ENCODE results near the gene SLC39A7.

DNA sequence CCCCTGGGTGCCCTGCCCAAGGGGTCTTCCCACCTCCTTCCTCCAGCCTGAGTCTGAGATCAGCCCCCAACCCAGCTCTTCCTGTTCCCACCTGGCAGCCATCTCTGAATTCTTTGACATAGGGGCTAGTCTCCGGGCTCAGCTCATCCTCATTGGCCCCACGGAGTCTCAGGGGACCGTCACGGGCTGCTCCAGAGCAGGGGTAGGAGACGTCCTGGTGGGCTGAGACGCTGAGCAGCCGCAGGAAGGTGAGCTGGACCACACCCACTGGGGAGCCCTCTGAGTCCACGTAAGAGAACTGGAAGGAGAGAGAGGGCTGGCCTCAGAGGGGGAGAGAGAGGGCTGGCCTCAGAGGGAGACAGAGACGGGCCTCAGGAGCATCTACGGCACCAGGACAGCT is 36.5 kb upstream of the SLC39A7 start:
- TF ChIP-seq CTCF (IDR thresholded peaks at IDR 0.05) = no peak
- TF ChIP-seq POLR2A (IDR thresholded peaks at IDR 0.05) = no peak
- no peak for TF ChIP-seq EP300 (IDR thresholded peaks at IDR 0.05)
